Right lobe of liver (tissue), 4 donors: ENCODE data around the gene UGT2B17.

ENCODE experiments used
- CTCF ChIP-seq, 4 donors: fragments of 200-600 bp in 3 of 4; fragments of 450-650 bp in 1 of 4; IDR thresholded peaks; one replicate each; pipeline versions ENCODE4 v1.5.1 to v1.8.0; 2016 to 2022; ENCODE audit warnings: antibody characterized with exemption in 4 of 4, mild to moderate bottlenecking in 2 of 4
- POLR2A ChIP-seq: fragments of 450-650 bp; IDR thresholded peaks from one replicate; pipeline ENCODE4 v1.6.1; 2017; ENCODE audit warnings: antibody characterized with exemption, mild to moderate bottlenecking
- donor health status: DM: no; HTN: no; CAD: no.
- donor health status: DM: no; HTN: no; CAD: no.
- donor health status: DM: no; HTN: yes; CAD: no.

- no peak for TF ChIP-seq CTCF (IDR thresholded peaks at IDR 0.05)
- TF ChIP-seq POLR2A: no peak
Measured at GRCh38 chr4:68589790-68590189, 13.7 kb upstream of the UGT2B17 start.
